MCF 10A (cell line): ENCODE measurements around the gene TCERG1L. TPM values are rescaled to one million over a fixed set of nuclear protein-coding genes. Genes with fewer than 3 reads are reported as not detected.

Source experiments
- BruUV-seq: library from RNA; stranded (reverse); fragments of 400-500 nt; replicated peaks from 2 replicates; lab custom pipeline; 2021; lab: Mats Ljungman, UMichigan
- CTCF ChIA-PET: fragments of 300-600 bp; sonication (Branson Sonifier 250); formaldehyde crosslinking; extraction: SDS; loops from one replicate; lab custom pipeline; 2021; ENCODE audit warnings: antibody characterized with exemption, inconsistent platforms; lab: Yijun Ruan, JAX
- POLR2A ChIA-PET: fragments of 300-600, 350-650 bp; sonication (Branson Sonifier 250); formaldehyde crosslinking; extraction: SDS; loops from one replicate; lab custom pipeline; 2020; ENCODE audit warnings: antibody characterized with exemption, inconsistent platforms; lab: Yijun Ruan, JAX
- DNase-seq: peaks from one replicate; pipeline ENCODE4 v3.0.0-alpha.2; 2018; ENCODE audit not compliant: unreplicated experiment
- H3K27ac Mint-ChIP-seq: one replicate; pipeline ENCODE4 v1.8.0; 2022; ENCODE audit warnings: mild to moderate bottlenecking, low read depth, mixed read lengths; ENCODE audit not compliant: unreplicated experiment
- H3K27me3 Mint-ChIP-seq: one replicate; pipeline ENCODE4 v1.8.0; 2022; ENCODE audit warnings: mixed read lengths; ENCODE audit not compliant: insufficient read depth, unreplicated experiment
- H3K36me3 Mint-ChIP-seq: one replicate; pipeline ENCODE4 v1.8.0; 2022; ENCODE audit warnings: mild to moderate bottlenecking, moderate library complexity, mixed read lengths; ENCODE audit not compliant: insufficient read depth, unreplicated experiment
- H3K4me1 Mint-ChIP-seq: one replicate; pipeline ENCODE4 v1.8.0; 2022; ENCODE audit warnings: mixed read lengths; ENCODE audit not compliant: insufficient read depth, unreplicated experiment
- H3K4me3 Mint-ChIP-seq: one replicate; pipeline ENCODE4 v1.8.0; 2022; ENCODE audit warnings: mild to moderate bottlenecking, moderate library complexity, mixed read lengths; ENCODE audit not compliant: unreplicated experiment
- H3K9me3 Mint-ChIP-seq: one replicate; pipeline ENCODE4 v1.8.0; 2022; ENCODE audit warnings: mixed read lengths; ENCODE audit not compliant: unreplicated experiment
- CTCF ChIP-seq: fragments of 200-600 bp; IDR thresholded peaks from one replicate; pipeline ENCODE4 v1.8.0; 2022; ENCODE audit warnings: antibody characterized with exemption, mild to moderate bottlenecking; ENCODE audit not compliant: unreplicated experiment
- intact Hi-C: fragments of 100-400 bp; cut with micrococcal nuclease; formaldehyde crosslinking; loops from 2 replicates; pipeline ENCODE4 v1.14.1; 2022
- total RNA-seq: library from RNA; stranded (reverse); gene quantifications from 2 replicates; pipeline ENCODE4 v1.2.3, GENCODE V29; 2022

The TCERG1L gene
- total RNA-seq, 1 experiment from 2014 or later, result not detected

GRCh38 chr10:131160219-131160875 is 151.2 kb downstream of the TCERG1L start:
- TF ChIP-seq CTCF, result no peak
- Mint-ChIP-seq H3K27ac (no peak overlapping the region), H3K4me1 (no peaks in the 10 kb centered on the region), H3K4me3 (no peak overlapping the region), H3K36me3 (no peaks in the 10 kb centered on the region), H3K9me3 (peaks cover 21% of the 10 kb centered on the region), H3K27me3 (no peaks in the 10 kb centered on the region)
- intact Hi-C loops, result no loop called here
- DNase-seq, result no peak
- CTCF ChIA-PET, result interaction anchor here (0.6 kb wide), 1 partner anchor 228 kb away, joined by 3 read pairs; no protein-coding TSS in a partner anchor
- no TSS peak for BruUV-seq
- POLR2A ChIA-PET, result interaction anchor here (0.5 kb wide), 1 partner anchor 375 kb away, joined by 3 read pairs; no protein-coding TSS in a partner anchor

DNA sequence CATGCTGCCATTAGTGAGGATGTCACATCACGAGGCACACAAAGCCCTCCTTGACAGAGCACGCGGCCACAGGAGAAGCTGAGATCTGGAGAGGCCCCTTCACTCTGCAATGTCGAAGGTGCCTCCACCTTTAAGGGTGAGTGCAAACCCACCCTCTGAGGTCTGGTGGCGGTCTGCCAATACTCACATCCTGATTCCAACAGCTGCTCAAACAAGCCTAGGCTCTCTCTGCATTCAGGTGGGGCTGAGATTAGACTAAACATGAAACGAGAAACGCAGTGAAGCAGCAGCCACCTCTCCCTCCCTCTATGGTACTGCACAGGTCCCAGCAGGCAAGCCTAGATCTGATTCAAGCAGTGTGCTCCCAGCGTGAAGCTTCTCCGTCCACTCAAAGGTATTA is 151.8 kb downstream of the TCERG1L start:
- Mint-ChIP-seq H3K27ac (no peak overlapping the region), H3K4me3 (no peak overlapping the region), H3K27me3 (no peaks in the 10 kb centered on the region), H3K9me3 (peaks cover 21% of the 10 kb centered on the region), H3K36me3 (no peaks in the 10 kb centered on the region), H3K4me1 (no peaks in the 10 kb centered on the region)
- CTCF ChIA-PET, result interaction anchor here (0.6 kb wide), 1 partner anchor 228 kb away, joined by 3 read pairs; no protein-coding TSS in a partner anchor
- intact Hi-C loops, result no loop called here
- DNase-seq, result no peak
- POLR2A ChIA-PET, result interaction anchor here (0.5 kb wide), 1 partner anchor 375 kb away, joined by 3 read pairs; no protein-coding TSS in a partner anchor
- no TSS peak for BruUV-seq
- no peak for TF ChIP-seq CTCF

GRCh38 chr10:131158695-131159094 is 152.8 kb downstream of the TCERG1L start:
- H3K4me1 Mint-ChIP-seq, result no peaks in the 10 kb centered on the region
- DNase-seq, result no peak
- no peak overlapping the region for H3K4me3 Mint-ChIP-seq
- intact Hi-C loops, result no loop called here
- POLR2A ChIA-PET, result no interaction called here
- TF ChIP-seq CTCF, result no peak
- peaks cover 21% of the 10 kb centered on the region for H3K9me3 Mint-ChIP-seq
- no TSS peak for BruUV-seq
- CTCF ChIA-PET, result interaction anchor here (0.5 kb wide), 1 partner anchor 107 kb away, joined by 3 read pairs; no protein-coding TSS in a partner anchor
- no peaks in the 10 kb centered on the region for H3K27me3 Mint-ChIP-seq
- no peak overlapping the region for H3K27ac Mint-ChIP-seq
- no peaks in the 10 kb centered on the region for H3K36me3 Mint-ChIP-seq

DNA sequence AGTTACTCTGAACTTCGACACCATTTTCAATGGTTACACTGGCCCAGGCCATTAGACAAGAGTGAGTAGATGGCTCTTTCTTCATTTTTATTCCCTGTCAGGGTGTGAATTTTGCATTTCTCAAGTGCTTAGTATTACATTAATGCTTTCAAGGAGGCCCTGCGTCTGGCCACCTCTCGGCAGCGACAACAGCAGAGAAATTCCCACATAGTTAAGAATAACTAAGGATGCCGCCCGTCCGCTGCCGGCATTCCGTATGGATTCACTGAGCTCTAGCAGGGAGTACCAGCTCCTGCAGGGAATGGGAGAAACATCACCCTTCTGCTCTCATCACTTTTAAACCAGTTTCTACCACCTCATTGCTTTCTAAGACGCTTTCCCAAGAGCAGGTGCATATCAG is 153.6 kb downstream of the TCERG1L start:
- TF ChIP-seq CTCF, result no peak
- no TSS peak for BruUV-seq
- CTCF ChIA-PET, result interaction anchor here (0.6 kb wide), 1 partner anchor 169 kb away, joined by 3 read pairs; no protein-coding TSS in a partner anchor

More for the DNA sequence above, 153.6 kb downstream of the TCERG1L start:
- Mint-ChIP-seq H3K4me1 (no peaks in the 10 kb centered on the region), H3K27ac (no peak overlapping the region), H3K27me3 (no peaks in the 10 kb centered on the region), H3K9me3 (peaks cover 24% of the 10 kb centered on the region), H3K4me3 (no peak overlapping the region), H3K36me3 (no peaks in the 10 kb centered on the region)
- POLR2A ChIA-PET, result no interaction called here
- intact Hi-C loops, result no loop called here
- DNase-seq, result no peak
